T-helper 17 cell (primary cell): ENCODE data around the gene CELF1. TPM values are rescaled to one million over a fixed set of nuclear protein-coding genes. Genes with fewer than 3 reads are reported as not detected.
"Not testable (repeated sequence)": the region's sequence is repeated elsewhere in the genome, so short reads cannot be mapped to it uniquely, and the experiment has no call there.

Source experiments
- ATAC-seq: fragments of 150-1000 bp; cut with Tn5 transposase; 2 replicates; pipeline ENCODE4 v1.10.0; 2021; ENCODE audit warnings: mild to moderate bottlenecking, moderate library complexity
- DNase-seq, 3 donors: peaks; one replicate each; pipeline versions ENCODE4 v3.0.0 to v3.0.0-alpha.2; 2020 to 2021
- H3K9me3 ChIP-seq: one replicate; pipeline ENCODE4 v1.7.0; 2013; ENCODE audit warnings: low read length, mild to moderate bottlenecking; ENCODE audit not compliant: control insufficient read depth, poor library complexity, severe bottlenecking
- H3K27ac Mint-ChIP-seq: one replicate; pipeline ENCODE4 v1.8.0; 2022; ENCODE audit warnings: mild to moderate bottlenecking, moderate library complexity, mixed read lengths
- H3K27me3 Mint-ChIP-seq: one replicate; pipeline ENCODE4 v1.8.0; 2022; ENCODE audit warnings: mixed read lengths
- H3K36me3 Mint-ChIP-seq: one replicate; pipeline ENCODE4 v1.8.0; 2022; ENCODE audit warnings: low read depth, mixed read lengths
- H3K4me1 Mint-ChIP-seq: one replicate; pipeline ENCODE4 v1.8.0; 2022; ENCODE audit warnings: mild to moderate bottlenecking, mixed read lengths
- H3K4me3 Mint-ChIP-seq: one replicate; pipeline ENCODE4 v1.8.0; 2022; ENCODE audit warnings: mild to moderate bottlenecking, moderate library complexity, mixed read lengths
- total RNA-seq, 4 donors: library from RNA in 2 of 4; stranded (reverse) in 2 of 4; gene quantifications; one replicate each; pipeline ENCODE4 v1.2.3 and lab custom pipeline; 2022 to 2026

CELF1 gene
- total RNA-seq, 2 donors from 2014 or later: 113 to 127 TPM

DNA sequence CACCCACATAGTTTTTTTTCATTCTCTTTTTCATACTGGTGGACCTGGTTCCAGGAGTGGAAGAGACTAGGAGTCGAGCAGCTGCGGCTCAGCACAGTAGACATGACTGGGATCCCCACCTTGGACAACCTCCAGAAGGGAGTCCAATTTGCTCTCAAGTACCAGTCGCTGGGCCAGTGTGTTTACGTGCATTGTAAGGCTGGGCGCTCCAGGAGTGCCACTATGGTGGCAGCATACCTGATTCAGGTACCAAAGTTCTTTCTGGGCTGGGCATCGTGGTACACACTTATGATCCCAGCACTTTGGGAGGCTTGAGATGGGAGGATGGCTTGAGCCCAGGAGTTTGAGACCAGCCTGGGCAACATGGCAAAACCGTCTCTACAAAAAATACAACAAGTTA is 16.7 kb upstream of the CELF1 start:
- H3K36me3 Mint-ChIP-seq: no peaks in the 10 kb centered on the region
- no peak for ATAC-seq

DNA sequence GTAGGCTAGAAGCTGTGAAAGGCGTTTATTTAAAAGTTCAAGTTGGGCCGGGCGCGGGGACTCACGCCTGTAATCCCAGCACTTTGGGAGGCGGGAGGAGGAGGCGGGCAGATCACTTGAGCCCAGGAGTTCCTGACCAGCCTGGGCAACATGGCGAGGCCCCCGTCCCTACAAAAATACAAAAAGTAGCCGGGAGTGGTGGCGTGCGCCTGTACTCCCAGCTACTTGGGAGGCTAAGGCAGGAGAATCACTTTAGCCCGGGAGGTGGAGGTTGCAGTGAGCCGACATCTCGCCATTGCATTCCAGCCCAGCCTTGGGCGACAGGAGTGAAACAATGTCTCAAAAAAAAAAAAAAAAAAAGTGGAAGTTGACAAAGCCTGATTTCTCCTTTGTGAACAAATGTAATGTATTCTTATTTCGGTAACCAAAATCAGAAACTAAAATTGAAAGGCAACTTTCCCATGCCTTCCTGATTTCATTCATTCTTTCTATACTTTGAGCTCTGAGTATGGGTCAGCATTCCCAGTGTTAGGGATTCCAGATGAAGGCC is 13.3 kb upstream of the CELF1 start:
- ATAC-seq: no peak
- H3K9me3 ChIP-seq: no peaks in the 10 kb centered on the region
- Mint-ChIP-seq H3K36me3 (no peaks in the 10 kb centered on the region), H3K4me1 (peaks cover 12% of the 10 kb centered on the region), H3K27ac (no peak overlapping the region), H3K27me3 (no peaks in the 10 kb centered on the region), H3K4me3 (peak overlapping the region; percentile 84)
- DNase-seq: no peak

More for the DNA sequence above, 16.7 kb upstream of the CELF1 start:
- Mint-ChIP-seq H3K4me1 (peaks cover 20% of the 10 kb centered on the region), H3K4me3 (no peak overlapping the region), H3K27me3 (no peaks in the 10 kb centered on the region), H3K27ac (peak overlapping the region; percentile 67)
- no peaks in the 10 kb centered on the region for H3K9me3 ChIP-seq
- DNase-seq: no peak

DNA sequence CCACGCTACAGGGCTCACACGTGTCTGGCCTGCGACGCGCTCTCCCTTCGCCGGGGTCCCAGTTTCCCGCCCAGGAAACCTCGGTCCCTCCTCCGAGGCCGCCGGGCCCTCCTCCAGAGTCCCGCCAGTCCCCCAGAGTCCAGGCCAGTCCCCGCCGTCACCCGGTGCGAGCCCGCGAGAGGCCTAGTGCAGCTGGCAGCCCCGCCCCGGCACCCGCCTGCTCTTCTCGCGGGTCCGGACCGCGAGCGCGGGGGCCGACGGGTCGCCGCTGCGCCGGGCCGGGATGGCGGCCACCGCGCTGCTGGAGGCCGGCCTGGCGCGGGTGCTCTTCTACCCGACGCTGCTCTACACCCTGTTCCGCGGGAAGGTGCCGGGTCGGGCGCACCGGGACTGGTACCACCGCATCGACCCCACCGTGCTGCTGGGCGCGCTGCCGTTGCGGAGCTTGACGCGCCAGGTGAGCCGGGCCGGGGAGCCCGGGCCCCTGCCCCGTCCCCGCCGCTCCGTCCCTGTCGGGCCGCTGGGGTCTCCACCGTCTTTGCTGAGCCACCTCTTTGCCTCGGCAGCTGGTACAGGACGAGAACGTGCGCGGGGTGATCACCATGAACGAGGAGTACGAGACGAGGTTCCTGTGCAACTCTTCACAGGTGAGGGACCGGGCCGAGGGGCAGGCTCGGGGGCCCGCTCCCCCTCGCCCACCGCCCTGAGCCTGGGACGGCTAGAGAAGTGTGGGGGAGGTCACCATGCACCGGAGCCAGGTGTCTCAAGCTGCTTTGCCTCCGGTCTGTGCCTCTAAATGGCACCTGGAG is 12.6 kb upstream of the CELF1 start, which contains the start of gene PTPMT1:
Gene PTPMT1 (plus strand): TSS at position 260 of the 809 bp plus-strand sequence. CDS start 24 bp downstream, at position 284.
- ATAC-seq: peak; percentile 89
- peak; percentile 45 to 54 (median 51) for DNase-seq
- no peaks in the 10 kb centered on the region for H3K9me3 ChIP-seq

DNA sequence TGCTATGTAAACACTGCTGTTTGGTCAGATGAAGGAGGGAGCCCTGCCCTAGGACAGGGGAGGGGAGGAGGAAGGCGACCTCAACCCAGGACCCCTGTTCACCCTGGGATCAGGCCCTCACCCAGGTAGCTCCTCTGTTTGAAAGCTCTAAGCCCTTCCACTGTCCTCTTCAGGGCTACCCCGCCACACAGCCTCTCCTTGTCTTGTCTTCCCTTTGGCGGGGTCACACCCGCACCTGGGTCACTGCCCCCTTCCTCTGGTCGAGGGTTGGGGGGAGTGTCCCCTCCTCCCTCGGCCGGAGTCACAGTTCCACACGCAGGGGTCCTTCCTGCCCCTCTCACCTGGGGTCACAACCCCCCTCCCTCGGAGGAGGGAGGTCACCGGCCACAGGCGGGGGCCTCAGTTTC is 12.0 kb upstream of the CELF1 start:
- peaks cover 14% of the 10 kb centered on the region for H3K4me1 Mint-ChIP-seq
- no peaks in the 10 kb centered on the region for H3K9me3 ChIP-seq
- no peak for DNase-seq
- H3K4me3 Mint-ChIP-seq: peak overlapping the region; percentile 84
- peak; percentile 3 for ATAC-seq
- peak overlapping the region; percentile 72 for H3K27ac Mint-ChIP-seq
- H3K27me3 Mint-ChIP-seq: no peaks in the 10 kb centered on the region
- H3K36me3 Mint-ChIP-seq: no peaks in the 10 kb centered on the region

More for the DNA sequence above, 12.6 kb upstream of the CELF1 start, which contains the start of gene PTPMT1:
- no peaks in the 10 kb centered on the region for H3K36me3 Mint-ChIP-seq
- no peaks in the 10 kb centered on the region for H3K27me3 Mint-ChIP-seq
- peak within 1 kb of the TSS; percentile 72 for H3K27ac Mint-ChIP-seq
- H3K4me3 Mint-ChIP-seq: peak within 1 kb of the TSS; percentile 84
- H3K4me1 Mint-ChIP-seq: peaks cover 12% of the 10 kb centered on the region

DNA sequence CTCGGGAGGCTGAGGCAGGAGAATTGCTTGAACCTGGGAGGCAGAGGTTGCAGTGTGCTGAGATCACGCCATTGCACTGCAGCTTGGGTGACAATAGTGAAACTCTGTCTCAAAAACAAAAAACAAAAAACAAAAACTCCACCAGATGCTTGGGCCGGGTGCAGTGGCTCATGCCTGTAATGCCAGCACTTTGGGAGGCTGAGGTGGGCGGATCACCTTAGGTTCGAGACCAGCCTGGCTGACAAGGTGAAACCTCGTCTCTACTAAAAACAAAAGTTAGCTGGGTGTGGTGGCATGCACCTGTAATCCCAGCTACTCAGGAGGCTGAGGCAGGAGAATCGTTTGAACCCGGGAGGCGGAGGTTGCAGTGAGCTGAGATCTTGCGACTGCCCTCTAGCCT is 11.4 kb upstream of the CELF1 start:
- not testable (repeated sequence) for ATAC-seq, H3K27me3 Mint-ChIP-seq, H3K36me3 Mint-ChIP-seq, H3K9me3 ChIP-seq, DNase-seq
- H3K4me3 Mint-ChIP-seq: peak overlapping the region; percentile 84
- peaks cover 12% of the 10 kb centered on the region for H3K4me1 Mint-ChIP-seq
- H3K27ac Mint-ChIP-seq: peak overlapping the region; percentile 72

DNA sequence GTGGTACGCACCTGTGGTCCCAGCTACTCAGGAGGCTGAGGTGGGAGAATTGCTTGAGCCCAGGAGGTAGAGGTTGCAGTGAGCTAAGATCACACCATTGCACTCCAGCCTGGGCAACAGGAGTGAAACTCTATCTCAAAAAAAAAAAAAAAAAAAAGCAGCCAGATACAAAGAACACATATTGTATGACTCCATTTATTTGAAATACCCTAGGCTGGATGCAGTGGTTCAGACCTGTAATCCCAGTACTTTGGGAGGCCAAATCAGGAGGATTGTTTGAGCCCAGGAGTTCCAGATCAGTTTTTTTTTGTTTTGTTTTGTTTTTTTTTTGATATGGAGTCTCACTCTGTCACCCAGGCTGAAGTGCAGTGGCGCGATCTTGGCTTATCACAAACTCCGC is 9.5 kb upstream of the CELF1 start:
- not testable (repeated sequence) for H3K9me3 ChIP-seq, ATAC-seq, H3K27me3 Mint-ChIP-seq, H3K36me3 Mint-ChIP-seq, H3K27ac Mint-ChIP-seq, H3K4me3 Mint-ChIP-seq, DNase-seq
- peaks cover 12% of the 10 kb centered on the region for H3K4me1 Mint-ChIP-seq

DNA sequence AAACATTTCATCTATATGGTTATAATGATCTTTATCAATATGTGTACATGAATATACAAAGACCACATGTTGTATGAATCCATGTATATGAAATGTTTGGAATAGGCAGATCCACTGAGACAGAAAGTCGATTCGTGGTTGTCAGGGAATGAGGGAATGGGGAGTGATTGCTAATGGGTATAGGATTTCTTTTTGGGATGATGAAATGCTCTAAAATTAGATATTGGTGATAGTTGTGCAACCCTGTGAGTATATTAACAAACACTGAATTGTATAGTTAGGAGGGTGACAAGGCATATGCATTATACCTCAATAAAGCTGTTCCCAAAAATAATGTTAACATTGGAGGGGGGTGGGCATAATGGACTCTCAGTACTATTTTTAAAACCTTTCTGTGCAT is 7.5 kb upstream of the CELF1 start:
- H3K9me3 ChIP-seq: no peaks in the 10 kb centered on the region
- no peak for ATAC-seq
- Mint-ChIP-seq H3K4me1 (peaks cover 6% of the 10 kb centered on the region), H3K4me3 (no peak overlapping the region), H3K27ac (no peak overlapping the region), H3K27me3 (no peaks in the 10 kb centered on the region), H3K36me3 (no peaks in the 10 kb centered on the region)
- DNase-seq: no peak

DNA sequence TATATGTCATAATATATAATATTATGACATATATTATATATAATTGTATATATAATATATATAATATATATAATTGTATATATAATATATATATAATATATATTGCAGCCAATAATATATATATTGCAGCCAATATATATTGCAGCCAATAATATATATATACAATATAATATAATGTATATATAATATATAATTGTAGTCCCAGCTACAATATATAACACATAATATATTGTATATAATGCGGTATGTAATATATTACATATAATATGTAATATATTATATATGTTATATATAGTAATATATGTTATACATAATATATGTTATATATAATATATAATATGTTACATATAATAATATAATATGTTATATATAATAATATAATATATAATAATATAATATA is 5.8 kb upstream of the CELF1 start:
- no peak for ATAC-seq
- peaks cover 2% of the 10 kb centered on the region for H3K4me1 Mint-ChIP-seq
- H3K27ac Mint-ChIP-seq: no peak overlapping the region
- H3K27me3 Mint-ChIP-seq: no peaks in the 10 kb centered on the region
- no peak for DNase-seq
- no peaks in the 10 kb centered on the region for H3K36me3 Mint-ChIP-seq
- H3K4me3 Mint-ChIP-seq: no peak overlapping the region
- H3K9me3 ChIP-seq: no peaks in the 10 kb centered on the region

DNA sequence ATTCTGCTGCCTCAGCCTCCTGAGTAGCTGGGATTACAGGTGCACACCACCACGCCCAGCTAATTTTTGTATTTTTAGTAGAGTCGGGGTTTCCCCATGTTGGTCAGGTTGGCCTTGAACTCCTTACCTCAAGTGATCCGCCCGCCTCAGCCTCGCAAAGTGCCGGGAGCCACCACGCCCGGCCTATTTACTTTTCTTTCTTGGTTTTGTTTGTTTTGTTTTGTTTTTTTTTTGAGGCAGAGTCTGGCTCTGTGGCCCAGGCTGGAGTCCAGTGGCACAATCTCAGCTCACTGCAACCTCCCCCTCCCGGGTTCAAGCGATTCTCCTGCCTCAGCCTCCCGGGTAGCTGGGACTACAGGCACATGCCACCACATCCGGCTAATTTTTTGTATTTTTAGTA is 4.1 kb upstream of the CELF1 start:
- H3K4me3 Mint-ChIP-seq, H3K27ac Mint-ChIP-seq, DNase-seq, H3K27me3 Mint-ChIP-seq, H3K9me3 ChIP-seq, ATAC-seq, H3K36me3 Mint-ChIP-seq: not testable (repeated sequence)
- H3K4me1 Mint-ChIP-seq: peaks cover 11% of the 10 kb centered on the region

DNA sequence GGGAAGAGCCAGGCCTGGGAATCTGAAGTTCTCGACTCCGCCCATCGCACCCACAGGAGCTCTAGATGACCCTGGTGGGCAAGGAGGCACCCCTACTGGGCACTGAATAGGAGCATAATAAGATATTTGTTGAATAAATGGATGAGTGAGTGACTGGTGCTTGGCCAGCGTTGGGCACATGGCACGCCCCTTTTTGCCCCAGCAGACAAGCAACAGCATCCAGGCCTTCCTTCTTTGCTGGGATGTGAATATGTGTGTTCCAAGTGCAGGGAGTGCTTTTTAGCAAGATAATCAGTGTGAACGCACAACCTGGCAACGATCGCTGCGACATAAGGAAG is 443 bp upstream of the CELF1 start:
- H3K4me3 Mint-ChIP-seq: peak overlapping the region; percentile 97
- H3K27me3 Mint-ChIP-seq: no peaks in the 10 kb centered on the region
- H3K36me3 Mint-ChIP-seq: no peaks in the 10 kb centered on the region
- peak overlapping the region; percentile 79 for H3K27ac Mint-ChIP-seq
- ATAC-seq (peak; percentile 20), DNase-seq (no peak)
- peaks cover 29% of the 10 kb centered on the region for H3K4me1 Mint-ChIP-seq
- no peaks in the 10 kb centered on the region for H3K9me3 ChIP-seq

DNA sequence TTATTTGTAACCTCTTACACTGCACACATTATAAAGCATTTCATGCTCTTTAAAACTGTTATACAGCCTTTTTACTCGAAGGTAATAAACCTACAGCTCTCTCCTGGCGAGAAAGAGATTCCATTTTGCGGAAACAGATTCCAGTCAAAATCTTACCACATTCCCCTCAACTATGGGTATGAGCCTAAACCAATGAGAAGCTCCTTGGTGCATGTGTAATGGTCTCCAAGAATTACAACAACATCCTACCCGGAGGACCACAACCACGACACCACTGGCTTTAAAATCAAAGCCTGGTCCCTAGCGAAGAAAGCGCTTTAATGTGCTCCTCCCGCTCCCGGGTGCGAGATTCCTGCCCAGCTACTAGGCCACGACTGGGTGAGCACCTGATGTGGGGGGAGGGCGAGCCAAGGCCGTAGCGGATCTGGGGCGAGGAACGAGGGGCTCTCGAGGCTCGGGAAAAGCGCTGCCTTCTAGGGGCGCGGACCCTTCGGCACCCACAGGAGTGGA is 821 bp downstream of the CELF1 start:
- DNase-seq: no peak
- H3K27me3 Mint-ChIP-seq: no peaks in the 10 kb centered on the region
- H3K36me3 Mint-ChIP-seq: no peaks in the 10 kb centered on the region
- H3K27ac Mint-ChIP-seq: peak overlapping the region; percentile 97
- peaks cover 37% of the 10 kb centered on the region for H3K4me1 Mint-ChIP-seq
- H3K9me3 ChIP-seq: no peaks in the 10 kb centered on the region
- H3K4me3 Mint-ChIP-seq: peak overlapping the region; percentile 97
- ATAC-seq: no peak

DNA sequence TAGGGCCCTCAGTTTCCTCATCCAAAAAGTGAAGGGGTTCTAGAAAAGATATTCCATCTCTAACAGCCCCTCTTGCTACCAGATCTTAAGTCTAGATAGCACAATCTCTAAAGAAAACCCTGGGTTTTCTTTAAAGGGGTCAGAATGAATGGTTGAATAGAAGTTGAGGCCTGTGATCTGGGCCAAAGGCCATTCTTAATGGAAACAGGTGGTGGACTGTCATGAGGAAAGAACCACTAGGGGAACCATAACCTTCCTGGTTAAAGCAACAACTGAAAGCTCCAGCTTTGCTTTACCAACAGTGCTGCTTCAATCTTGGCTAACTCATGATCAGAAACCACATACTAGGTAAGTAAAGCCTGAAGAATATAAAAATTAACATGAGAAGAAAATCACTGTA is 1.8 kb downstream of the CELF1 start:
- Mint-ChIP-seq H3K36me3 (no peaks in the 10 kb centered on the region), H3K27me3 (no peaks in the 10 kb centered on the region), H3K27ac (peak overlapping the region; percentile 97), H3K4me3 (peak overlapping the region; percentile 97), H3K4me1 (peaks cover 39% of the 10 kb centered on the region)
- no peak for DNase-seq
- H3K9me3 ChIP-seq: no peaks in the 10 kb centered on the region
- ATAC-seq: no peak

DNA sequence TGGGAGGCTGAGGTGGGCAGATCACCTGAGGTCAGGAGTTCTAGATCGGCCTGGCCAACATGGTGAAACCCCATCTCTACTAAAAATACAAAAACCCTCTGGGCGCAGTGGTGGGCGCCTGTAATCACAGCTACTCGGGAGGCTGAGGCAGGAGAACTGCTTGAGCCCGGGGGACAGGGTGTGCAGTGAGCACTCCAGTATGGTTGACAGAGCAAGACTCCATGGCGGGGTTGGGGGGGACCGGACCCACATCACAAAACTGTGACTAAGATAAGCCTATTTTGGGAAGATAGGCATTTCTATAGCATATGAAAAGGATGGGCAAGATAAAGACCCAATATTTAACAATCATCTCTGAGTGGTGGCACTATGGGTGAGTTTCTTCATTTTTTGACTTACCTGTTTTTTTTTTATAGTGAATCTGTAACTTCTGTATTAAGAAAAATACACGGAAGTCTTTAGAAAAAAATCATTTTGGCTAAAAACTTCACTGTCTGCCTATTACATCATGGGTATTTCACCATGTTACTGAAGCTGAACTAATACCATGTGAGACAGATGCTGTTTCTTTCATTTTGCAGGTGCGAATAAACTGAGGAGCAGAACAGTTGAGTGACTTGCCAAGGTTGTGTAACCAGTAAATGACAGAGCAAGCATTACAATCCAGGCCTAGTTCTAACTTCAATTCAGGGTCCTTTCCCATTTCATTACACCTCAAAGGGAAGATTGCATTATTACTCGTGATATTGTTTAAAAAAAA is 2.5 kb downstream of the CELF1 start:
- peak overlapping the region; percentile 97 for H3K4me3 Mint-ChIP-seq
- peaks cover 39% of the 10 kb centered on the region for H3K4me1 Mint-ChIP-seq

More for the DNA sequence above, 2.5 kb downstream of the CELF1 start:
- no peaks in the 10 kb centered on the region for H3K36me3 Mint-ChIP-seq
- no peaks in the 10 kb centered on the region for H3K9me3 ChIP-seq
- ATAC-seq: no peak
- peak overlapping the region; percentile 97 for H3K27ac Mint-ChIP-seq
- H3K27me3 Mint-ChIP-seq: no peaks in the 10 kb centered on the region
- no peak for DNase-seq
